Measurements from ENCODE around the gene TAF9.
"Not testable (repeated sequence)": the region's sequence is repeated elsewhere in the genome, so short reads cannot be mapped to it uniquely, and the experiment has no call there.

TAF9 gene

DNA sequence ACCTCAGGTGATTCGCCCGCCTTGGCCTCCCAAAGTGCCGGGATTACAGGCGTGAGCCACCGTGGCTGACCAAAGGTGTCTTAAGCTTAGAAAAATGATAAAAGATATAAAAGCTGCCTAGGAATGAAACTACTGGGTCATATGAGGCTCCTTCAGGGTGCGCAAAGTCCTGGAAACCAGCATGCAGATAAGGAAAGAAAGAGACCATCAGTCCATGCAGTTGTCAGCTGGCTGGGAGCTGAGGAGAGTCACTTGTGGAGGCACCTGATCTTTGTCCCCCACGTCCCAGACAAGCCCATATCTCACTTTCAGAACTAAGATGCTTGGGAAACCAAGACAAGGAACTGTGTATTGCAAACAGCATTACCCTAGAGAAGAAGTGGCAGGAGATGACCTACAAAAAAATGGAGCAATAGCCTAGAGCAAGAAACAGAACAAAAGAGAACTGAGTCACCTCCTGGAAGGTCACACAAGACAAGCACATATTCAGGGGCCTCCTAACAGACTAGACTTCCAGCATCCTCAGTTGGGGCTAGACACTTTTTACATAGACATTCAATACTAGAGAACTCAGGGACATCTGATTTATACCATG lies 33.9 kb downstream of the TAF9 start:
- DNase-seq (ENCODE audit: low spot score) = no peak

DNA sequence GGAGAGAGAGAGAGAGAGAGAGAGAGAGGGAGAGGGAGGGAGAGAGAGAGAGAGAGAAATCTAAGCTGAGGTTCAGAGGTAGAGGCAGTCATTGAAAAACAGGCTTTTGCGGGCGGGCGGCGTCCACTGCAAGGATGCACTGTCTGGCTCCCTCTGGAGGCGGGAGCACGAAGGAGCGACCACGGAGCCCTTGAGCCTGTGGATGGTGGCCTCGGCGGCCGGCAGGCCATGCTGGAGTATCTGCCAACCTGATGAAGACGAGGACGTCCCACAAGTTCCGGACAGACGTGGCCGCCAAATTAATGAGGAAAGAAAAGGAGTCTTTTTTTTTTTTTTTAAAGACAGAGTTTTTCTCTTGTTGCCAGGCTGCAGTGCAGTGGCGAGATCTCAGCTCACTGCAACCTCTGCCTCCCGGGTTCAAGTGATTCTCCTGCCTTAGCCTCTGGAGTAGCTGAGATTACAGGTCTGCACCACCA lies 34.5 kb downstream of the TAF9 start:
- peak; percentile 30 for DNase-seq (ENCODE audit: low spot score)

DNA sequence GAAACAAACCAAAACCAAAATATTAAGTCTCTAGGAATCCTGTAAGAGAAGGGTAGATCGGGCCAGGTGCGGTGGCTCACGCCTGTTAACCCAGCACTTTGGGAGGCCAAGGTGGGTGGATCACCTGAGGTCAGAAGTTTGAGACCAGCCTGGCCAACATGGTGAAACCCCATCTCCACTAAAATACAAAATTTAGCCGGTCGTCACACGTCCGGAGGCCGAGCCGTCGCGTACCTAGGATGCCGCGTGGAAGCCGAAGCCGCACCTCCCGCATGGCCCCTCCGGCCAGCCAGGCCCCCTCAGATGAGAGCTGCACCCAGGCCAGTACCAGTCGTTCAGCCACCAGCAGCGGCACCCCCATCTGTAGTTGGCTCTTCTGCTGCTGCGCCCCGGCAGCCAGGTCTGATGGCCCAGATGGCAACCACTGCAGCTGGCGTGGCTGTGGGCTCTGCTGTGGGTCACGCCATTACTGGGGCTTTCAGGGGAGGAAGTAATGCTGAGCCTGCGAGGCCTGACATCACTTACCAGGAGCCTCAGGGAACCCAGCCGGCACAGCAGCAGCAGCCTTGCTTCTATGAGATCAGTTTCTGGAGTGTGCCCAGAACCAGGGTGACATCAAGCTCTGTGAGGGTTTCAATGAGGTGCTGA lies 35.5 kb downstream of the TAF9 start:
- DNase-seq (ENCODE audit: low spot score) = not testable (repeated sequence)

DNA sequence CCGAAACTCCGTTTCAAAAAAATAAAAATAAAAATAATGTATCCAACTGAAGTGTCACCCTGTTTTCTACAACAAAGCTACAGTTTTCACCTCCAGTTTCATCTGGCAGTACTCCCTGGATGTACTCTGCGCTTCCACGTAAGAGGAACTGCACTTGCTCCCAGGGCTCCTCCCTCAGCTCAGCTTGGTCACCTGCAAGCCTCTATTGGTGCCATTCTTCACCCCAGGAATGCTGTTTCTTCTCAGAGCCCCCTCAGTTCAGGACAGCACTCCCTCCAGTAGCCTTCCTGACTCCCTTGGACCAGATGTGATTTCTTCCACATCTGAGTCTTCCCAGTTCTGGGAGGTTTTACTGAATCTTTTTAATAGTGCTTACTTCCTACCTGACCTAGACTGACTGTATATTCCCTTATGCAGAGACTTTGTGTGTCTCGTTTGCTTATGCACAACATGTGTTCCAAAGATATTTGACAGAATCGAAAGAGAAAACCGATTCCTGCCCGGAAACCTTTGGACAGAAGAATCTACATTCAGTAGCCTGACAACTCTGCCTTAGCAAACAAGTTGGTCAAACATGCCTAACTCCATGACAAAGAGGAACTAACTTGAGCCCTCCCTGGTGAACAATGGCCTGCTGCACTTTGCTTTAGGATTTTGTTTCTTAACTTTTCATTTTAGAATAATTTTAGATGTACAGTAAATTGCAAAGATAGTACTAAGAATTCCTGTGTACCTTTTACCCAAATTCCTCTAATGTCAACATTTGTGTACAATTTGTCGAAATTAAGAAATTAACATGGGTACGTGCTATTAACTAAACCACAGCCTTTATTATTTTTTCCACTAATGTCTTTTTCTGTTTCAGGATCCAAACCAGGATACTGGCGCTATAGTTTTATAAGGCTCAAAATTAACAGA lies 37.5 kb downstream of the TAF9 start:
- no peak for DNase-seq (ENCODE audit: low spot score)

DNA sequence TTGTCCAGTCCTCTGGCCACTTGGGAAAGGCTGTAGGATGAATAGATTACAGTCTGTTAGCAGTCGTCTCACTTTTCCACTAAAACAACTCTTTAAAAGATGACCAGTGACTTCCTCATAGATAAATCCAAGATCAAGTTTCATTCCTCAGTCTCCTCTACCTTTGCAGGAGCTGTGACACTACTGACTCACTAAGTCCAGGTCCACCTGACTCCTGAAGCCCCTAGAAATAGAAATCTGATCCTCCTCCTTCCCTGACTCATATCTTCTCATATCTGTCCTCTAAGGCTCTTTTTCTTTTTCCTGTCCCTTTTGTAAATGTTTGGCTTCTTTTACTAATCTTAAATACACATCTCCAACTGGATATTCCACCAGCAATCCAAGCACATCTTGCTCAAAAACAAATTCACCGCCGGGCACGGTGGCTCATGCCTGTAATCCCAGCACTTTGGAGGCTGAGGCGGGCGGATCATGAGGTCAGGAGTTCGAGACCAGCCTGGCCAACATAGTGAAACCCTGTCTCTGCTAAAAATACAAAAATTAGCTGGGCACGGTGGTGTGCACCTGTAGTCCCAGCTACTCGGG lies 39.3 kb downstream of the TAF9 start:
- DNase-seq (ENCODE audit: low spot score) = no peak

DNA sequence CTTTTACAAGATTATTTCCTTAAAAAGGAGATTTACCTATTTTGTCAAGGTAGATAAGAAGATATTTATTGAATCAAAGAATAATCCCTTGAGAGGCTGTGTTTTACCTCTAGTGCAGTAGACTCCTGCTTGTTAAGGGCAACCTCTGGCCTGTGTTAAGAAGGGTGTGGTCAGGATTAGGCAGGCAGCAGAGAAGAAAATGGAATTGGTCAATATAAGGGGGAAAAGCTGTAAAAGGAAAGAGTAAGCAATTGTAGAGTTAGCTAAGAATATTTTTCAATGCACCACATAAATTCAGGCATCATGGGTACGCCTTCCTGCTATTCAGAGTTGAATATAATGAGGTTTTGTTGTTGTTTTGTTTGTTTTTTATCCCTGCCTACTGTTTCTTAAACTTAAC lies 43.0 kb downstream of the TAF9 start:
- DNase-seq (ENCODE audit: low spot score) = no peak

DNA sequence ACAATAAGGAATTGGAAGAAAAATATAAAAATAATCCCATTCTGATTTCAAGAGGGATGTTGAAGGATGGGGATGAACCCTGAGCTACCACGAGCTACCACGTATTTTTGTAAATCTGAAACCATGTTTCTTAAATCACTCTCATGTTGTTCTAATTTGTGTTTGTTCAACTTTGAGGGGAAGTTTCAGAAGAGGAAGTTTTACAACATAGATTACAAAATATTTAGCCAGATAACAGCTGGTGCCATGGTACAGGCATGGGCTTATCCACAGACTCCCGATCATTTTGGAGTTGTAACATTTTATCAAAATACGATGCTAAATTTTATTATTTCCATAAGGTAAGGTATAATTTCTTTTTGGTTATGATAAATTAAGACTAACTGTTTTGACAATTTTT lies 51.9 kb downstream of the TAF9 start:
- DNase-seq (ENCODE audit: low spot score) = no peak

DNA sequence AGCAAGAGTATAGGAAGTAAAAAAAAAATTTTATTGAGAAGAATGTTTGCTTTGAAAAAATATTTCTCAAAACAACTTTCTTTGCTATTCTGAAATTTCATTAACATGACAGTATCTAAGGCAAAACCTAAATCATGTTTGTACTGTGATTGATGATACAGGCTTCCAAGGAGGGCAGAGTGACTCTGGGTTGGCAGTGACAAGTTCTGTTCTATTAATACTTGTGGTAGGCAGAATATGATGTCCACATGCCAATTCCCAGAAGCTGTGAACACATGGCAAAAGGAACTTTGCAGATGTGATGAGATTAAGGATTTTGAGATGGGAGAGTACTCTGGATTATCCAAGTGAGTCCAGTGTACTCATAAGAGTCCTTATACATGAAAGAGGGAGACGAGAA lies 53.3 kb downstream of the TAF9 start:
- no peak for DNase-seq (ENCODE audit: low spot score)

Measured in COLO829 (cell line).